ENCODE measurements around the gene NELL2.

Gene NELL2

GRCh38 chr12:44876544-44877410 is 662 bp upstream of the NELL2 start:
- no peak for TF ChIP-seq FOXM1 (IDR thresholded peaks at IDR 0.05; ENCODE audit: borderline replicate concordance, low read depth)
- 0 out of 2 replicates have a peak, but pooled peaks have one; percentile 22 for TF ChIP-seq EGR1 (IDR thresholded peaks at IDR 0.05)
- peak; percentile 21; the same call in 1 of the 2 replicates for TF ChIP-seq USF1 (IDR thresholded peaks at IDR 0.05)
- TF ChIP-seq RAD21 (IDR thresholded peaks at IDR 0.05; ENCODE audit: low read depth): no peak
- TF ChIP-seq NFIC (IDR thresholded peaks at IDR 0.05): no peak; the same call in 1 of the 2 replicates
- peak; percentile 86 for TF ChIP-seq MAX (IDR thresholded peaks at IDR 0.05)
- peak; percentile 100 for TF ChIP-seq ZBTB7A (IDR thresholded peaks at IDR 0.05; ENCODE audit: low read depth)
- TF ChIP-seq YY1 (IDR thresholded peaks at IDR 0.05; ENCODE audit: low read depth): no peak
- TF ChIP-seq, protein P1, sequence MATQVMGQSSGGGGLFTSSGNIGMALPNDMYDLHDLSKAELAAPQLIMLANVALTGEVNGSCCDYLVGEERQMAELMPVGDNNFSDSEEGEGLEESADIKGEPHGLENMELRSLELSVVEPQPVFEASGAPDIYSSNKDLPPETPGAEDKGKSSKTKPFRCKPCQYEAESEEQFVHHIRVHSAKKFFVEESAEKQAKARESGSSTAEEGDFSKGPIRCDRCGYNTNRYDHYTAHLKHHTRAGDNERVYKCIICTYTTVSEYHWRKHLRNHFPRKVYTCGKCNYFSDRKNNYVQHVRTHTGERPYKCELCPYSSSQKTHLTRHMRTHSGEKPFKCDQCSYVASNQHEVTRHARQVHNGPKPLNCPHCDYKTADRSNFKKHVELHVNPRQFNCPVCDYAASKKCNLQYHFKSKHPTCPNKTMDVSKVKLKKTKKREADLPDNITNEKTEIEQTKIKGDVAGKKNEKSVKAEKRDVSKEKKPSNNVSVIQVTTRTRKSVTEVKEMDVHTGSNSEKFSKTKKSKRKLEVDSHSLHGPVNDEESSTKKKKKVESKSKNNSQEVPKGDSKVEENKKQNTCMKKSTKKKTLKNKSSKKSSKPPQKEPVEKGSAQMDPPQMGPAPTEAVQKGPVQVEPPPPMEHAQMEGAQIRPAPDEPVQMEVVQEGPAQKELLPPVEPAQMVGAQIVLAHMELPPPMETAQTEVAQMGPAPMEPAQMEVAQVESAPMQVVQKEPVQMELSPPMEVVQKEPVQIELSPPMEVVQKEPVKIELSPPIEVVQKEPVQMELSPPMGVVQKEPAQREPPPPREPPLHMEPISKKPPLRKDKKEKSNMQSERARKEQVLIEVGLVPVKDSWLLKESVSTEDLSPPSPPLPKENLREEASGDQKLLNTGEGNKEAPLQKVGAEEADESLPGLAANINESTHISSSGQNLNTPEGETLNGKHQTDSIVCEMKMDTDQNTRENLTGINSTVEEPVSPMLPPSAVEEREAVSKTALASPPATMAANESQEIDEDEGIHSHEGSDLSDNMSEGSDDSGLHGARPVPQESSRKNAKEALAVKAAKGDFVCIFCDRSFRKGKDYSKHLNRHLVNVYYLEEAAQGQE (IDR thresholded peaks at IDR 0.05; ENCODE audit: low read depth): peak; percentile 97
- no peak for TF ChIP-seq CEBPB (IDR thresholded peaks at IDR 0.05)
- no peak for TF ChIP-seq TEAD4 (IDR thresholded peaks at IDR 0.05)
- TF ChIP-seq TAF1 (IDR thresholded peaks at IDR 0.05; ENCODE audit: low read depth): no peak
- TF ChIP-seq TCF12 (IDR thresholded peaks at IDR 0.05; ENCODE audit: low read depth): peak; percentile 63
- TF ChIP-seq CREB1 (IDR thresholded peaks at IDR 0.05; ENCODE audit: low read depth): no peak
- peak; percentile 27; the same call in 1 of the 2 replicates for TF ChIP-seq EP300 (IDR thresholded peaks at IDR 0.05; ENCODE audit: borderline replicate concordance)

- TF ChIP-seq USF1 (IDR thresholded peaks at IDR 0.05) (no peak), ZBTB7A (IDR thresholded peaks at IDR 0.05; ENCODE audit: low read depth) (0 out of 2 replicates have a peak, but pooled peaks have one; percentile 3)
These were observed 630 bp downstream of the NELL2 start for GRCh38 chr12:44875417-44875953.

GRCh38 chr12:44874981-44875416 is 1.1 kb downstream of the NELL2 start:
- no peak for TF ChIP-seq MAX (IDR thresholded peaks at IDR 0.05)
- no peak for TF ChIP-seq NFIC (IDR thresholded peaks at IDR 0.05)
- TF ChIP-seq YY1 (IDR thresholded peaks at IDR 0.05; ENCODE audit: low read depth): no peak
- TF ChIP-seq FOXM1 (IDR thresholded peaks at IDR 0.05; ENCODE audit: borderline replicate concordance, low read depth): no peak

GRCh38 chr12:44873898-44874297 is 2.2 kb downstream of the NELL2 start:
- TF ChIP-seq EGR1 (IDR thresholded peaks at IDR 0.05): no peak
- no peak for TF ChIP-seq YY1 (IDR thresholded peaks at IDR 0.05; ENCODE audit: low read depth)
- peak; percentile 69 for TF ChIP-seq RAD21 (IDR thresholded peaks at IDR 0.05; ENCODE audit: low read depth)
- TF ChIP-seq, protein P1 (IDR thresholded peaks at IDR 0.05; ENCODE audit: low read depth): no peak
- no peak for TF ChIP-seq CEBPB (IDR thresholded peaks at IDR 0.05)
- TF ChIP-seq FOXM1 (IDR thresholded peaks at IDR 0.05; ENCODE audit: borderline replicate concordance, low read depth): no peak
- TF ChIP-seq NFIC (IDR thresholded peaks at IDR 0.05): no peak
- no peak for TF ChIP-seq EP300 (IDR thresholded peaks at IDR 0.05; ENCODE audit: borderline replicate concordance)

DNA sequence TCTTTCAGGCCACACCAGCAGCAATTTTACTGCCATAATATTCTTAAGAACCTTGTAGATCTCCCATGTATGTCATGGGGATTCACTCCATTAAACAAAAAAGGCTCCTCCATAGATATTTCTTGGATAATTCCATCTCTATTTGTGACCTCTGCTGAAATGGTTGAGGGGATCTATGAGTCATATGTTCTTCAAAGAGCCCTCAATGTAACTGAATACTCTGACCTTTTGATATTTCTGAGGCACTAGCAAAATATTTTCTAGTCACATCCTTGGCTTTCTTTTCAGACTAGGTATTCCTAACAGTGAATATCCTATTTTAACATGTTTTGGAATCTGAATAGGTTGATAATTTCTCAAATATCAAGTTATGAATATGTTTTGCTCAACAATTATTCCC is 6.6 kb downstream of the NELL2 start:
- TF ChIP-seq USF1 (IDR thresholded peaks at IDR 0.05): no peak
- no peak for TF ChIP-seq ZBTB7A (IDR thresholded peaks at IDR 0.05; ENCODE audit: low read depth)
- no peak for TF ChIP-seq TEAD4 (IDR thresholded peaks at IDR 0.05)
- TF ChIP-seq, protein P1 (IDR thresholded peaks at IDR 0.05; ENCODE audit: low read depth): no peak
- TF ChIP-seq TAF1 (IDR thresholded peaks at IDR 0.05; ENCODE audit: low read depth): no peak
- TF ChIP-seq FOXM1 (IDR thresholded peaks at IDR 0.05; ENCODE audit: borderline replicate concordance, low read depth): no peak
- TF ChIP-seq MAX (IDR thresholded peaks at IDR 0.05): no peak
- no peak for TF ChIP-seq RAD21 (IDR thresholded peaks at IDR 0.05; ENCODE audit: low read depth)

Data from Ishikawa (cell line).